Endothelial cell of umbilical vein (primary cell): ENCODE data around the gene ATP5ME. TPM values are rescaled to one million over a fixed set of nuclear protein-coding genes. Genes with fewer than 3 reads are reported as not detected.

Experiments
- BruUV-seq: library from RNA; stranded (reverse); fragments of 400-500 nt; replicated peaks from 2 replicates; lab custom pipeline; 2021; lab: Mats Ljungman, UMichigan
- CTCF ChIA-PET: fragments of 300-600, 350-600 bp; sonication (Branson Sonifier 250); formaldehyde crosslinking; loops from one replicate; lab custom pipeline; 2021; ENCODE audit warnings: antibody characterized with exemption, inconsistent platforms; lab: Charles Lee
- POLR2A ChIA-PET: fragments of 300-600, 350-600 bp; sonication (Branson Sonifier 250); formaldehyde crosslinking; loops from one replicate; lab custom pipeline; 2021; ENCODE audit warnings: antibody characterized with exemption, inconsistent platforms; lab: Charles Lee
- DNase-seq: peaks from one replicate; pipeline ENCODE4 v3.0.0-alpha.2; 2011; ENCODE audit warnings: low read depth, low spot score
- FAIRE-seq: peaks from 2 replicates; lab custom pipeline; 2011; peaks lifted over from hg19 to GRCh38; lab: Jason Lieb, UNC
- H2AFZ ChIP-seq: 2 replicates; pipeline ENCODE4 v1.6.0; 2012; ENCODE audit warnings: low read depth, low read length, control low read depth, inconsistent platforms
- H3K27ac ChIP-seq: 2 replicates; pipeline ENCODE4 v1.5.1; 2011; ENCODE audit warnings: low read depth, mild to moderate bottlenecking, control low read depth, low read length, moderate library complexity; ENCODE audit not compliant: insufficient read depth
- H3K27me3 ChIP-seq, 2 experiments: 2 replicates each; pipeline versions ENCODE4 v1.6.0 to v1.6.1; 2011; ENCODE audit warnings: low read length in 2 of 2, mixed read lengths in 1 of 2; ENCODE audit not compliant: control insufficient read depth in 2 of 2, insufficient read depth in 2 of 2
- H3K36me3 ChIP-seq, 2 experiments: 2 replicates in 1 of 2; 3 replicates in 1 of 2; pipeline ENCODE4 v1.5.1; 2011; ENCODE audit warnings: low read length in 2 of 2, mild to moderate bottlenecking in 1 of 2, moderate library complexity in 1 of 2; ENCODE audit not compliant: control insufficient read depth in 2 of 2, insufficient read depth in 2 of 2; ENCODE audit errors: extremely low read depth in 1 of 2
- H3K4me1 ChIP-seq: 3 replicates; pipeline ENCODE4 v1.5.1; 2011; ENCODE audit warnings: mild to moderate bottlenecking, low read length; ENCODE audit not compliant: control insufficient read depth, insufficient read depth; ENCODE audit errors: extremely low read depth
- H3K4me2 ChIP-seq: 2 replicates; pipeline ENCODE4 v1.6.1; 2011; ENCODE audit warnings: low read length, control low read depth, mixed read lengths; ENCODE audit not compliant: insufficient read depth
- H3K4me3 ChIP-seq, 3 experiments: fragments of 200-600 bp in 1 of 3; sonication (generic), shearing (Covaris generic) in 1 of 3; replicated peaks in 1 of 3; 2 replicates each; pipeline ENCODE4 v1.5.1; 2011 to 2016; ENCODE audit warnings: control low read depth in 3 of 3, low read length in 3 of 3, mild to moderate bottlenecking in 2 of 3, inconsistent platforms in 1 of 3, low read depth in 1 of 3, moderate library complexity in 1 of 3; ENCODE audit not compliant: insufficient read depth in 1 of 3
- H3K79me2 ChIP-seq: 2 replicates; pipeline ENCODE4 v1.6.0; 2012; ENCODE audit warnings: low read length, inconsistent platforms; ENCODE audit not compliant: control insufficient read depth, insufficient read depth
- H3K9ac ChIP-seq: replicated peaks from 2 replicates; pipeline ENCODE3; 2011; ENCODE audit warnings: low read length, control low read depth; ENCODE audit not compliant: insufficient read depth; ENCODE audit errors: extremely low read depth
- H3K9me1 ChIP-seq: replicated peaks from 3 replicates; pipeline ENCODE4 v1.6.0; 2011; ENCODE audit warnings: mild to moderate bottlenecking, low read length; ENCODE audit not compliant: control insufficient read depth, insufficient read depth; ENCODE audit errors: extremely low read depth
- H3K9me3 ChIP-seq: replicated peaks from 2 replicates; pipeline ENCODE4 v1.5.1; 2012; ENCODE audit warnings: low read length, inconsistent platforms; ENCODE audit not compliant: control insufficient read depth, insufficient read depth
- H4K20me1 ChIP-seq: replicated peaks from 2 replicates; pipeline ENCODE3; 2011; ENCODE audit warnings: mild to moderate bottlenecking, low read length; ENCODE audit not compliant: control insufficient read depth, insufficient read depth; ENCODE audit errors: extremely low read depth
- EZH2 ChIP-seq: IDR thresholded peaks from 2 replicates; pipeline ENCODE4 v1.6.1; 2012; ENCODE audit warnings: borderline replicate concordance, low read depth, mild to moderate bottlenecking, moderate library complexity, low read length, inconsistent platforms; ENCODE audit not compliant: severe bottlenecking
- FOS ChIP-seq: IDR thresholded peaks from 2 replicates; pipeline ENCODE4 v1.6.1; 2011; ENCODE audit warnings: mild to moderate bottlenecking, low read length, moderate library complexity, borderline replicate concordance; ENCODE audit not compliant: insufficient read depth
- GATA2 ChIP-seq: IDR thresholded peaks from 2 replicates; pipeline ENCODE4 v1.7.0; 2011; ENCODE audit warnings: low read depth, mild to moderate bottlenecking, moderate library complexity, mixed read lengths, low read length; ENCODE audit not compliant: insufficient read length, insufficient read depth
- JUN ChIP-seq: IDR thresholded peaks from 2 replicates; pipeline ENCODE4 v1.6.1; 2011; ENCODE audit warnings: borderline replicate concordance, low read depth; ENCODE audit not compliant: insufficient read length, insufficient read depth
- MAX ChIP-seq: IDR thresholded peaks from 2 replicates; pipeline ENCODE4 v1.6.1; 2011; ENCODE audit not compliant: insufficient read depth, insufficient read length
- MYC ChIP-seq: IDR thresholded peaks from one replicate; pipeline ENCODE4 v1.6.1; 2011; ENCODE audit warnings: mild to moderate bottlenecking, low read depth, low read length
- POLR2A ChIP-seq: IDR thresholded peaks from 2 replicates; pipeline ENCODE4 v1.6.1; 2012; ENCODE audit warnings: low read depth, mild to moderate bottlenecking, control low read depth, low read length
- POLR2AphosphoS5 ChIP-seq: IDR thresholded peaks from 2 replicates; pipeline ENCODE4 v1.6.1; 2012; ENCODE audit warnings: low read depth, mild to moderate bottlenecking, control low read depth, low read length, moderate library complexity; ENCODE audit not compliant: insufficient read depth
- dilution Hi-C: fragments of 300-500 bp; cut with MboI; formaldehyde crosslinking; loops from one replicate; pipeline ENCODE4 v1.15.0; 2019; ENCODE audit warnings: low sequenced_read_pairs; ENCODE audit not compliant: extremely low pct_ligation_motif_present
- intact Hi-C: fragments of 100-400 bp; cut with micrococcal nuclease; formaldehyde crosslinking; loops from one replicate; pipeline ENCODE4 v1.10.0; 2022
- polyA plus RNA-seq, 4 experiments: library from polyadenylated mRNA; depleted of rRNA in 3 of 4; stranded (reverse) in 3 of 4; unstranded in 1 of 4; fragments of >200 nt; gene quantifications; 2 replicates each; pipeline versions ENCODE4 v1.2.1 to v1.2.3, GENCODE V29; 2011 to 2012; ENCODE audit warnings: missing spikeins in 1 of 4
- total RNA-seq: library from RNA; stranded (reverse); gene quantifications from 2 replicates; pipeline ENCODE4 v1.2.3, GENCODE V29; 2021
- TF ChIP-seq, protein P1 (sequence below), 2 donors: IDR thresholded peaks; 1 replicate in 1 of 2; 2 replicates in 1 of 2; pipeline ENCODE4 v1.5.1; 2011; ENCODE audit warnings: low read length in 2 of 2, mild to moderate bottlenecking in 2 of 2, moderate library complexity in 2 of 2, control low read depth in 1 of 2, inconsistent platforms in 1 of 2, low read depth in 1 of 2; ENCODE audit not compliant: insufficient read depth in 1 of 2; ENCODE audit errors: extremely low read depth in 1 of 2

ATP5ME gene
- total and polyA plus RNA-seq, 2 donors (not counting 3 experiments of a cell fraction or from before 2014, with no cell fraction given), result 303 to 304 TPM

- intact Hi-C loops (loop anchor here (10.0 kb wide), 2 partner anchors 201 to 341 kb away; partner anchors contain the start of gene ZNF141), dilution Hi-C loops (no loop called here)
- DNase-seq (no peak), FAIRE-seq (no peak)
- H3K4me1 ChIP-seq, result peaks cover 16% of the 10 kb centered on the region
- H3K27me3 ChIP-seq, result no peaks in the 10 kb centered on the region
- no peaks in the 10 kb centered on the region for H3K9me3 ChIP-seq
- CTCF ChIA-PET, result interaction anchor here (1.4 kb wide), 1 partner anchor 8 kb away, joined by 5 read pairs; no protein-coding TSS in a partner anchor
- H2AFZ ChIP-seq, result no peak overlapping the region
- TF ChIP-seq POLR2A, result no peak
- no peak for TF ChIP-seq GATA2
- TF ChIP-seq MYC, result no peak
- TF ChIP-seq EZH2, result no peak
- TF ChIP-seq MAX, result no peak
- TF ChIP-seq, protein P1, sequence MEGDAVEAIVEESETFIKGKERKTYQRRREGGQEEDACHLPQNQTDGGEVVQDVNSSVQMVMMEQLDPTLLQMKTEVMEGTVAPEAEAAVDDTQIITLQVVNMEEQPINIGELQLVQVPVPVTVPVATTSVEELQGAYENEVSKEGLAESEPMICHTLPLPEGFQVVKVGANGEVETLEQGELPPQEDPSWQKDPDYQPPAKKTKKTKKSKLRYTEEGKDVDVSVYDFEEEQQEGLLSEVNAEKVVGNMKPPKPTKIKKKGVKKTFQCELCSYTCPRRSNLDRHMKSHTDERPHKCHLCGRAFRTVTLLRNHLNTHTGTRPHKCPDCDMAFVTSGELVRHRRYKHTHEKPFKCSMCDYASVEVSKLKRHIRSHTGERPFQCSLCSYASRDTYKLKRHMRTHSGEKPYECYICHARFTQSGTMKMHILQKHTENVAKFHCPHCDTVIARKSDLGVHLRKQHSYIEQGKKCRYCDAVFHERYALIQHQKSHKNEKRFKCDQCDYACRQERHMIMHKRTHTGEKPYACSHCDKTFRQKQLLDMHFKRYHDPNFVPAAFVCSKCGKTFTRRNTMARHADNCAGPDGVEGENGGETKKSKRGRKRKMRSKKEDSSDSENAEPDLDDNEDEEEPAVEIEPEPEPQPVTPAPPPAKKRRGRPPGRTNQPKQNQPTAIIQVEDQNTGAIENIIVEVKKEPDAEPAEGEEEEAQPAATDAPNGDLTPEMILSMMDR (IDR thresholded peaks at IDR 0.05; ENCODE audit: extremely low read depth in 1 of 2, insufficient read depth in 1 of 2, low read depth in 1 of 2, low read length in 2 of 2), result no peak
- no peak for TF ChIP-seq JUN
- TF ChIP-seq FOS, result no peak
- no peak for TF ChIP-seq POLR2AphosphoS5
- H3K4me2 ChIP-seq, result no peak overlapping the region
- no peaks in the 10 kb centered on the region for H3K9me1 ChIP-seq
- BruUV-seq, result no TSS peak
- H3K79me2 ChIP-seq, result peaks cover 12% of the 10 kb centered on the region
- no peak overlapping the region for H3K9ac ChIP-seq
- H3K4me3 ChIP-seq, result no peak overlapping the region
- peaks cover 9% of the 10 kb centered on the region in 2 experiments for H3K36me3 ChIP-seq
- POLR2A ChIA-PET, result no interaction called here
- H4K20me1 ChIP-seq, result no peaks in the 10 kb centered on the region
- H3K27ac ChIP-seq, result no peak overlapping the region
Observed at GRCh38 chr4:675980-676870, 2.1 kb upstream of the ATP5ME start.
